GM15510 (cell line): ENCODE data around the gene DIP2B.

Experiments used
- POLR2A ChIP-seq: IDR thresholded peaks from 3 replicates; pipeline ENCODE4 v1.6.1; 2011; ENCODE audit warnings: borderline replicate concordance; ENCODE audit not compliant: insufficient read length; ENCODE audit errors: extremely low read depth

Gene DIP2B

GRCh38 chr12:50647031-50647430, 142.2 kb downstream of the DIP2B start:
- no peak for TF ChIP-seq POLR2A

- no peak for TF ChIP-seq POLR2A
Measured at GRCh38 chr12:50647479-50647878, 142.7 kb downstream of the DIP2B start.

- TF ChIP-seq POLR2A, result no peak
Measured at GRCh38 chr12:50650285-50650684, 145.5 kb downstream of the DIP2B start.

GRCh38 chr12:50655374-50655921, 150.7 kb downstream of the DIP2B start:
- no peak for TF ChIP-seq POLR2A

- TF ChIP-seq POLR2A, result no peak
Measured at GRCh38 chr12:50659260-50659659, 154.5 kb downstream of the DIP2B start.

- TF ChIP-seq POLR2A, result no peak
Measured at GRCh38 chr12:50659690-50660424, 155.1 kb downstream of the DIP2B start.

GRCh38 chr12:50660425-50660822, 155.6 kb downstream of the DIP2B start:
- TF ChIP-seq POLR2A, result no peak

GRCh38 chr12:50661300-50662115, 156.7 kb downstream of the DIP2B start:
- no peak for TF ChIP-seq POLR2A

GRCh38 chr12:50662116-50662510, 157.3 kb downstream of the DIP2B start:
- no peak for TF ChIP-seq POLR2A

GRCh38 chr12:50665170-50665569, 160.4 kb downstream of the DIP2B start:
- no peak for TF ChIP-seq POLR2A

- TF ChIP-seq POLR2A, result no peak
Measured at GRCh38 chr12:50665609-50666008, 160.8 kb downstream of the DIP2B start.

- no peak for TF ChIP-seq POLR2A
Measured at GRCh38 chr12:50666023-50666422, 161.2 kb downstream of the DIP2B start.

GRCh38 chr12:50672158-50672557, 167.4 kb downstream of the DIP2B start:
- no peak for TF ChIP-seq POLR2A

- TF ChIP-seq POLR2A, result no peak
Measured at GRCh38 chr12:50676756-50677155, 172.0 kb downstream of the DIP2B start.

GRCh38 chr12:50677858-50678257, 173.1 kb downstream of the DIP2B start:
- TF ChIP-seq POLR2A, result no peak
